Activated CD4-positive, alpha-beta T cell treated with anti-CD3 and anti-CD28 coated beads, Interleukin-2, amount 50 U/mL, for 48 hours (primary cell): ENCODE data around the gene IL1RAPL1.

ENCODE experiments used
- DNase-seq, 2 experiments: peaks; one replicate each; pipeline ENCODE4 v3.0.0-alpha.2; 2020

IL1RAPL1 gene

GRCh38 chrX:29834311-29834710 is 1247.1 kb downstream of the IL1RAPL1 start:
- no peak for DNase-seq

- DNase-seq: no peak
Observed at GRCh38 chrX:29834764-29835163, 1247.5 kb downstream of the IL1RAPL1 start.

- DNase-seq: no peak
Observed at GRCh38 chrX:29841750-29842149, 1254.5 kb downstream of the IL1RAPL1 start.

- DNase-seq: no peak
Observed at GRCh38 chrX:29842552-29842951, 1255.3 kb downstream of the IL1RAPL1 start.

- no peak for DNase-seq
Observed at GRCh38 chrX:29851857-29852605, 1264.8 kb downstream of the IL1RAPL1 start.

GRCh38 chrX:29852767-29853166 is 1265.5 kb downstream of the IL1RAPL1 start:
- no peak for DNase-seq

- DNase-seq: no peak
Observed at GRCh38 chrX:29858714-29859113, 1271.5 kb downstream of the IL1RAPL1 start.

GRCh38 chrX:29862126-29862677 is 1275.0 kb downstream of the IL1RAPL1 start:
- DNase-seq: no peak

- no peak for DNase-seq
Observed at GRCh38 chrX:29867971-29868370, 1280.7 kb downstream of the IL1RAPL1 start.

- DNase-seq: no peak
Observed at GRCh38 chrX:29869837-29870236, 1282.6 kb downstream of the IL1RAPL1 start.

- no peak for DNase-seq
Observed at GRCh38 chrX:29870608-29871007, 1283.4 kb downstream of the IL1RAPL1 start.

GRCh38 chrX:29872831-29873230 is 1285.6 kb downstream of the IL1RAPL1 start:
- DNase-seq: no peak

- no peak for DNase-seq
Observed at GRCh38 chrX:29876733-29877132, 1289.5 kb downstream of the IL1RAPL1 start.

GRCh38 chrX:29880977-29881376 is 1293.7 kb downstream of the IL1RAPL1 start:
- no peak for DNase-seq

GRCh38 chrX:29890004-29890403 is 1302.8 kb downstream of the IL1RAPL1 start:
- DNase-seq: no peak

- DNase-seq: no peak
Observed at GRCh38 chrX:29890646-29891200, 1303.5 kb downstream of the IL1RAPL1 start.

GRCh38 chrX:29902004-29902403 is 1314.8 kb downstream of the IL1RAPL1 start:
- no peak for DNase-seq

- DNase-seq: no peak
Observed at GRCh38 chrX:29903360-29903759, 1316.1 kb downstream of the IL1RAPL1 start.

GRCh38 chrX:29911673-29912072 is 1324.4 kb downstream of the IL1RAPL1 start:
- DNase-seq: no peak

GRCh38 chrX:29913647-29914046 is 1326.4 kb downstream of the IL1RAPL1 start:
- no peak for DNase-seq

- no peak for DNase-seq
Observed at GRCh38 chrX:29922607-29923006, 1335.4 kb downstream of the IL1RAPL1 start.

GRCh38 chrX:29926056-29926455 is 1338.8 kb downstream of the IL1RAPL1 start:
- DNase-seq: no peak

GRCh38 chrX:29926659-29927058 is 1339.4 kb downstream of the IL1RAPL1 start:
- DNase-seq: no peak

- no peak for DNase-seq
Observed at GRCh38 chrX:29935455-29935854, 1348.2 kb downstream of the IL1RAPL1 start.

GRCh38 chrX:29940750-29941149 is 1353.5 kb downstream of the IL1RAPL1 start:
- no peak for DNase-seq
